SU-DHL-6 (cell line): Measurements from ENCODE around the gene OTX1.

Experiments used
- EZH2phosphoT487 ChIP-seq: fragments of 200-600 bp; sonication (generic), shearing (Covaris generic); conservative IDR thresholded peaks from 2 replicates; pipeline ENCODE4 v1.6.1; 2018; ENCODE audit warnings: mild to moderate bottlenecking, antibody characterized with exemption, low read length, moderate library complexity, mixed read lengths
- TF ChIP-seq, protein P1 (sequence below): fragments of 200-600 bp; sonication (generic); IDR thresholded peaks from one replicate; pipeline ENCODE4 v1.5.1; 2017; ENCODE audit warnings: antibody characterized with exemption, mild to moderate bottlenecking, low read length, moderate library complexity; ENCODE audit not compliant: insufficient read depth, poor library complexity, severe bottlenecking

DNA sequence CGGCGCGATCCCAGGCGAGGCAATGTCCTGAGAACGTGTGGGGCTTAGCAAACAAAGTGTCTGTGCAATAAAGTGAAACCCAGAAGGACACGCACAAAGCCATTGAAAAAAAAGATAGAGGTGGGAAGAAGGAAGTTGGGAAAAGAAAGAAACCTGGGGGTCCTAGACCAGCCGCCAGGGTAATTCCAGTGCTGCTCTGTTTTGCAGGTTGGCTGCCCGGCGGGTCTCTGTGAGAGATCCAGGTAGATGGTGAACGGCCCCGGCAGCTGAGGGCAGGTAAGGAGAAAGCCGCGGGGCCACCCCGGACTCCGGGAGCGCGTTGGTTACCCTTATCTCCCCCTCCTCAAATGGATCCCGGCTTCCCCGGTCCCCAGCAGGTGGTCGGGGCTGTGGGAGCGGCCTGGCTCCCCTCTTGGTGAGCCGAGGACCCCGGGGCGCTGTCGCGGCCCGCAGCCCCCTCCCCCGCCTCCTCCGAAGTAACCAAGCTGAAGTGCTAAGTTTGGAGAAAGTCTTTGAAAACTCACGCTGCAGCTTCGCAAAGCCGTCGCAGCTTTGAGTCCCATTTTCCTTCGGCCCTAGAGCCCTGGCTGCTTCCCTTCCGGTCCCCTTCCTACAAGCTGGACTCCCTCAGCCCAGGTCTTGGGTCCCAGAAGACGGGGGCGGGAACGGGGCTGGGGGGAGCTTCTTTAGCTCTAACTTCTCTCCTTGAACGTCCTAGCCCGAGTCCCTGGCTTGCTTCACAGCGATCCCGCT, 588 bp downstream of the OTX1 start:
- TF ChIP-seq, protein P1, sequence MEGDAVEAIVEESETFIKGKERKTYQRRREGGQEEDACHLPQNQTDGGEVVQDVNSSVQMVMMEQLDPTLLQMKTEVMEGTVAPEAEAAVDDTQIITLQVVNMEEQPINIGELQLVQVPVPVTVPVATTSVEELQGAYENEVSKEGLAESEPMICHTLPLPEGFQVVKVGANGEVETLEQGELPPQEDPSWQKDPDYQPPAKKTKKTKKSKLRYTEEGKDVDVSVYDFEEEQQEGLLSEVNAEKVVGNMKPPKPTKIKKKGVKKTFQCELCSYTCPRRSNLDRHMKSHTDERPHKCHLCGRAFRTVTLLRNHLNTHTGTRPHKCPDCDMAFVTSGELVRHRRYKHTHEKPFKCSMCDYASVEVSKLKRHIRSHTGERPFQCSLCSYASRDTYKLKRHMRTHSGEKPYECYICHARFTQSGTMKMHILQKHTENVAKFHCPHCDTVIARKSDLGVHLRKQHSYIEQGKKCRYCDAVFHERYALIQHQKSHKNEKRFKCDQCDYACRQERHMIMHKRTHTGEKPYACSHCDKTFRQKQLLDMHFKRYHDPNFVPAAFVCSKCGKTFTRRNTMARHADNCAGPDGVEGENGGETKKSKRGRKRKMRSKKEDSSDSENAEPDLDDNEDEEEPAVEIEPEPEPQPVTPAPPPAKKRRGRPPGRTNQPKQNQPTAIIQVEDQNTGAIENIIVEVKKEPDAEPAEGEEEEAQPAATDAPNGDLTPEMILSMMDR: no peak
- TF ChIP-seq EZH2phosphoT487: no peak
